SK-N-DZ (cell line): ENCODE measurements around the gene CNR2.
"Not testable (repeated sequence)": the region's sequence is repeated elsewhere in the genome, so short reads cannot be mapped to it uniquely, and the experiment has no call there.

ENCODE experiments used
- DNase-seq: peaks from one replicate; pipeline ENCODE4 v3.0.0-alpha.2; 2015; ENCODE audit warnings: low spot score
- small RNA-seq, 2 experiments: library from RNA; depleted of rRNA; stranded (forward); fragments of <200 nt; gene quantifications; one replicate each; pipeline ENCODE3, GENCODE V24; 2014

Gene CNR2

DNA sequence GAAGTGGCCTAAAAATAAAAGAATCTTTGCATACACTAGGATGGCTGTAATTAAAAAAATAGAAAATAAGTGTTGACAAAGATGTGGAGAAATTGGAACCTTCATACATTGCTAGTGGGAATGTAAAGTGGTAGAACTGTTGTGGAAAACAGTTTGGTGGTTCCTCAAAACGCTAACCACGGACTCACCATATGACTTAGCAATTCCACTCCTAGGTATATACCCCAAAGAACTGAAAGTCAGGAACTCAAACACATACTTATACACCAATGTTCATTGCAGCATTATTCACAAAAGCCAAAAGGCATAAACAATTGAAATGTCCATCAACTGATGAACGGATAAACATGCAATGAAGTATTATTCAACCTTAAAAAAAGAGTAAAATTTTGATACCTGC lies 77.1 kb downstream of the CNR2 start:
- no peak for DNase-seq

DNA sequence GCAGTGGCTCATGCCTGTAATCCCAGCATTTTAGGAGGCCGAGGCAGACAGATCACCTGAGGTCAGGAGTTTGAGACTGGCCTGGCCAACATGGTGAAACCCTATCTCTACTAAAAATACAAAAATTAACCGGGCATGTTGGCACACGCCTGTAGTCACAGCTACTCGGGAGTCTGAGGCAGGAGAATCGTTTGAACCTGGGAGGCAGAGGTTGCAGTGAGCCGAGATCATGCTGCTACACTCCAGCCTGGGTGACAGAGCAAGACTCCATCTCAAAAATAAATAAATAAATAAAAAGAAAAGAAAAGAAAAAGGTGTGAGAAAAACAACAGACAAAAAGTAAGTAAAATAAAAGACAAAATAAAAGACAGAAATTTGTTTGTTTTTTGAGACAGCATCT lies 79.0 kb downstream of the CNR2 start:
- not testable (repeated sequence) for DNase-seq

DNA sequence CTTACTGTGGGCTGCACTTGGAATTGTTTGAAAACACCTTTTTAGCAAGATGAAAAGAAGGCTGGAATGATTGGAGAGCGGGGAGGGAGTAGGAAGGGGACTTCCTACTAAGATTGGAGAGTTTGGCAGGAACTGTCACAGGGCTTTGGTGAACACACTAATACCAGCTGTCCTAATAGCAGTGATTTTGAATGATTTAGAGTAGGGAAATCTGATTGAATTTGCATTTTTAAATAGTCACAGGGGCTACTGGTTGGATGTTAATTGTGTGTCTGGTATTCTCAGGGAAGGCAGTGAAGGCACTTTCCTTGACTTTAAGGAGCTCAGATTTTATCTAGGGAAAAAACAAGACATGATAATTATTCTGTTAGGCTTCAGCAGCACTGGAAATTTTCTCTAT lies 85.4 kb downstream of the CNR2 start:
- DNase-seq, result no peak

DNA sequence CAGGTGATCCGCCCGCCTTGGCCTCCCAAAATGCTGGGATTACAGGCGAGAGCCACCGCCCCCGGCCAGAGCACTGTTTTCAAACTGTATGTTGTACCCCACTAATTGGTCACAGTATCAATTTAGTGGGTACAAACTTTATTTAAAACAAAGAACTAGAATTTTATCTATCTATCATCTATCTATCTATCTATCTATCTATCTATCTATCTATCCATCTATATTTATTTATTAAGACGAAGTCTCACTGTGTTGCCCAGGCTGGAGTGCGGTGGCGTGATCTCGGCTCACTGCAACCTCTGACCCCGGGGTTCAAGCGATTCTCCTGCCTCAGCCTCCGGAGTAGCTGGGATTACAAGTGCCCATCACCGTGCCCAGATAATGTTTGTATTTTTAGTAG lies 86.6 kb downstream of the CNR2 start:
- DNase-seq, result not testable (repeated sequence)

DNA sequence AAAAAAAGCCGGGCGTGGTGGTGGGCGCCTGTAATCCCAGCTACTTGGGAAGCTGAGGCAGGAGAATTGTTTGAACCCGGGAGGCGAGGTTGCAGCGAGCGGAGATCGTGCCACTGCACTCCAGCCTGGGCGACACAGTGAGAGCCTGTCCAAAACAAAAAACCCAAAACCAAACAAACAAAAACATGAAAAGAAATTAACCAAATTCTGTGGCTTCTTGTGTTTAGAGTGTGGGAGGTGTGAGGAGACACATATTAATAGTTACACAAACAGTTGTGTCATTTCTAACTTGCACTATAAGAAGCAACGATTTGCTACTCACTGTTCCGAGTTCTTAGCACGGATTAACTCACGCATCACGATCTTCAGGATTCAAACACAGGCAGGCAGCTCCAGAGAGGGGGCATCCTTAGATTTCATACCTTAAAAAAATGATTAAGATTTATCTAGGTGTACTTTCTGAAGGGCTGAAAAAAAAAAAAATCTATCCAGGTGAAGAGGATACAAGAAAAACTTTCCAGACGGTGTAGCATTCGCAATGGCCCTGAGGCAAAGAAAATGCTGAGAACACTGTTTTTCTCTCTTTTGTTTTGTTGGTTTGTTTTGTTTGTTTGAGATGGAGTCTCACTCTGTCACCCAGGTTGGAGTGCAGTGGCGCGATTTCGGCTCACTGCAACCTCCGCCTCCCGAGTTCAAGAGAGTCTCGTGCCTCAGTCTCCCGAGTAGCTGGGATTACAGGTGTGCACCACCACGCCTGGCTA lies 87.2 kb downstream of the CNR2 start:
- DNase-seq, result no peak

DNA sequence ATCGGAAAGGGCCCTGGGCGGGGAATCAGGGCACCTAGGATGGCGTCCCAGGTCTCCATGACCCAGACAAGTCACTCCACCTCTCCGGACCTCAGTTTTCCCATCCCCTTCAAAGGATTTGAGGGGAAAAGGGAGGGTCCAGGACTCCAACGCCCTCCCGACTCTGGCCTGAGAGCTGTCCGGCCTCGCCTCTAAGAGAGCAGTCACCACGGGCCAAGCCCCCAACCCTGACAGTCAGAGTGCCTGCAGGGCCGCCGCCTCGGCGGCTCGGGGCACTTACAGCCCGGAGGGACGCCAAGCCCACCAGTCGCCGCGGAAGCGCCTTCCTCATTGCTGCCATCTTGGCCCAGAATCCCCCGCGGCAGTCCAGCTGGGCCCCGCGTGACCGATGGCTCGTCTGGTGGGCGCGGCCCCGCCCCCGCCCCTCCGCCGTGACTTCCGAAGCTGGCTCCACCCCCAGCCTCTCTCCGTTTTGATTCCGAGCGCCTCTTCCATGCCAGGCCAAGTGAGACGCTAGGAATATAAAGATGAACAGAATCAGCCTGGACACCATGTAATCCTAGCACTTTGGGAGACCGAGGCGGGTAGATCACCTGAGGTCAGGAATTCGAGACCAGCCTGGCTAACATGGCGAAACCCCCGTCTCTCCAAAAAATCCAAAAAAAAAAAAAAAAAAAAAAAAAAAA lies 87.9 kb downstream of the CNR2 start, which contains the start of gene HMGCL:
TSS of gene HMGCL (minus strand) at position 354 of the 686 bp plus-strand sequence. CDS start at position 340, 14 bp downstream.
- DNase-seq, result peak; percentile 80

DNA sequence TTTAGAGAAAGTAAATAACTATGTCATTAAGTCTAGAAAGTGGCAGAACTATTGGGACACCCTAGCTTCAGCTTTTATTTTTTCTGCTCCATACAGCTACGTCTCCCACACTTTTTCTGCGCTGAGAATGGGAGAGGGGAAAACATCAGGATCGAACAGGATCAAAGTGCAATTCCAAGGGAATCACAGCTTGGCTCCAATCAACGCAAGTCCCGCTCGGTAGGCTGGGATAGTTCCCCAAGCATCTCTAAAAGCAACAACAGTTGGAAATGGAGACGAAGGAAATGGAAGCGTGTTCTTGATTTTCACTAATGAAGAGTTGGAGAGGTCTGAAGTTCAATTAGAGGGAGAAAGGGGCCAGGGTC lies 88.5 kb downstream of the CNR2 start:
- DNase-seq, result no peak

DNA sequence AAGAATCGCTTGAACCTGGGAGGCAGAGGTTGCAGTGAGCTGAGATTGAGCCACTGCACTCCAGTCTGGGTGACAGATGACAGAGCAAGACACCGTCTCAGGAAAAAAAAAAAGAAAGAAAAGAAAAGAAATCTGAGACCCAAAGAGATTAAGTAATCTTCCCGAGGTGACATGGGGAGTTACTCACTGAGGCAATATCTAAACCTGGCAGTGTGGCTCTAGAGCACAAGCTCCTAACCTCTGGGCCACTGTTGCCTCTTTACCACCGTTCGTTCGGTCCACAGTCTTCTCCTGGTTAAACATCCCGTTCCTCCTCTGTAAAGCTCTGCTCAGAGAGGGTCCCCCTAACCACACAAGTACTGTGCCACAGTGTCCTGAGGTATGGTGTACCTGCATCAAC lies 89.4 kb downstream of the CNR2 start:
- DNase-seq, result no peak

Small RNAs within 50 kb of the gene (small RNA-seq; reads per million reads assigned to genes)
- gene MIR378F, result 0 reads per million in 2 experiments
